NK-92 (cell line): ENCODE results near the gene CYP26C1.

Experiments used
- DNase-seq: peaks from one replicate; lab custom pipeline; 2025; ENCODE audit not compliant: unreplicated experiment; lab: John Stamatoyannopoulos, UW

CYP26C1 gene

DNA sequence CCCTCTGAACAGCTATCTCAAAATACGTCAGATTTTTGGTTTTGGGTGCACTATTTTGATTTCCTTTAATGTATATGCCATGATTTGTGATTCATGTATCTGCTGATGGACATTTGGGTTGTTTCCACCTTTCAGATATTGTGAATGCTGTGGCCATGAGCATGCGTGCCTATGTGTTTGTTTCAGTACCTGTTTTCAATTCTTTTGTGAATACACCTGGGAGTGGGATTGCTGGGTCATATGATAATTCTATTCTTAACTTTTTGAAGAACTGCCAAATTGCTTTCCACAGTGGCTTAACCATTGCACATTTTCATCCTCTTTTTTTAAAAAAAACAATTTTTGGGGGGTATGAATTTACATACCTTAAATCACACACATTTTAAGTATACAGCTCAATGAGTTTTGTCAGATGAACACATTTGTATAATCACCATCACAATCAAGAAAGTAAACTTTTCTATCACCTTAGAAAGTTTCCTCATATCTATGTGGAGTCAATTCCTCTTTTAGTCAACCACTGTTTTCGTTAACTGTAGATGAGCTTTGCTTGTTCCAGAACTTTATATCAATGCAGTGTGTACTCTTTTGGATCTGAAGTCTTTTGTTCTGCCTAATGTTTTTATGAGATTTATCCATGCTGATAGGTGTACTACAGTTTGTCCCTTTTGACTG is 50.0 kb downstream of the CYP26C1 start:
- no peak for DNase-seq

- DNase-seq: no peak
Observed at GRCh38 chr10:93113042-93113441, 52.4 kb downstream of the CYP26C1 start.

DNA sequence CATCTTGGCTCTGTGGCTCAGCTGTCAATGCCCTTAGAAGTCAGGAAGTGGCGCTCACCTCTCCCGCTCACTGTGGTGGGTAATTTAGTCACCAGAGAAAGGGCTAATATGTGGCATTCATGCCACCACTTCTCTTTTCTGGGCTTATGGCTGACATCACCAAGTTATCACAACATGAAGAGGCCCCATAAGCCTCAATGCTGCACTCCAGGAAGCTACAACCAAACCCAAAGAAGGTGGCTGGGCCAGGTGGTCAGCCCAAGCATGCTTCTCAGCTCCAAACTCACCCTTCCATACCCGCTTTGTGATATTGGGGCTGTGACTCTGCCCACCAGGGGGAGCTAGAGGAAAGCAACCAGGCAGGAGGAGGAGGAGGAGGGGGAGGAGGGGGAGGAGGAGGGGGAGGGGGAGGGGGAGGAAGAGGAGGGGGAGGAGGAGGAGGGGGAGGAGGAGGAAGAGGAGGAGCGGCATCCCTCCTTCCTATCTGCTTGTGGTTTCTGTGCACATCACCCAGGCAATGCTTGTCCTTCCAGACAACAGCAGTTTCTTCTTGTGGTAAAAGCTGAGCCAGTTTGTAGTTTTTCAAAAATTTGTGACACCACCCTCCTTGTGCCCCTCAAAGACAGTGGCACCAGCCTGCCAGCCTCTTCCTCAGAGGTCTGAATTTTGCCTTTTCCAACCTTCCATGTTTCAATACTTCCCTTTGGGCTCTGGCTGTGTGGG is 55.2 kb downstream of the CYP26C1 start:
- no peak for DNase-seq
